Activated B cell treated with CpG ODN at 0.5 μM for 24 hours (primary cell): Measurements from ENCODE around the gene LMO3. TPM values are rescaled to one million over a fixed set of nuclear protein-coding genes. Genes with fewer than 3 reads are reported as not detected.

ENCODE experiments used
- ATAC-seq: fragments of 200-7000 bp; cut with Tn5 transposase; one replicate; pipeline ENCODE4 v1.10.0; 2021; ENCODE audit warnings: low read depth, mild to moderate bottlenecking, moderate library complexity
- CTCF ChIA-PET: fragments of 350-600 bp; sonication (Branson Sonifier 250); formaldehyde crosslinking; loops from one replicate; lab custom pipeline; 2021; ENCODE audit warnings: antibody characterized with exemption; lab: Charles Lee
- POLR2A ChIA-PET: fragments of 350-600 bp; sonication (Branson Sonifier 250); formaldehyde crosslinking; loops from one replicate; lab custom pipeline; 2021; ENCODE audit warnings: antibody characterized with exemption; lab: Charles Lee
- DNase-seq: peaks from one replicate; pipeline ENCODE4 v3.0.0; 2022
- H3K27ac Mint-ChIP-seq: one replicate; pipeline ENCODE4 v1.8.0; 2020; ENCODE audit warnings: mixed read lengths
- H3K27me3 Mint-ChIP-seq: one replicate; pipeline ENCODE4 v1.8.0; 2021; ENCODE audit warnings: mixed read lengths
- H3K36me3 Mint-ChIP-seq: one replicate; pipeline ENCODE4 v1.8.0; 2021; ENCODE audit warnings: low read depth, mixed read lengths
- H3K4me1 Mint-ChIP-seq: one replicate; pipeline ENCODE4 v1.8.0; 2021; ENCODE audit warnings: mixed read lengths
- H3K4me3 Mint-ChIP-seq: one replicate; pipeline ENCODE4 v1.8.0; 2020; ENCODE audit warnings: mild to moderate bottlenecking, mixed read lengths
- H3K9me3 Mint-ChIP-seq: one replicate; pipeline ENCODE4 v1.8.0; 2020; ENCODE audit warnings: mixed read lengths
- intact Hi-C: fragments of 100-400 bp; cut with micrococcal nuclease; formaldehyde crosslinking; loops from one replicate; pipeline ENCODE4 v1.15.1; 2024
- total RNA-seq: library from RNA; stranded (reverse); gene quantifications from 2 replicates; pipeline ENCODE4 v1.2.3, GENCODE V29; 2022
- TF ChIP-seq, protein P1 (sequence below): fragments of 200-600 bp; IDR thresholded peaks from one replicate; pipeline ENCODE4 v1.8.0; 2022; ENCODE audit warnings: antibody characterized with exemption, mild to moderate bottlenecking

LMO3 gene
- total RNA-seq, 1 donor from 2014 or later = not detected

DNA sequence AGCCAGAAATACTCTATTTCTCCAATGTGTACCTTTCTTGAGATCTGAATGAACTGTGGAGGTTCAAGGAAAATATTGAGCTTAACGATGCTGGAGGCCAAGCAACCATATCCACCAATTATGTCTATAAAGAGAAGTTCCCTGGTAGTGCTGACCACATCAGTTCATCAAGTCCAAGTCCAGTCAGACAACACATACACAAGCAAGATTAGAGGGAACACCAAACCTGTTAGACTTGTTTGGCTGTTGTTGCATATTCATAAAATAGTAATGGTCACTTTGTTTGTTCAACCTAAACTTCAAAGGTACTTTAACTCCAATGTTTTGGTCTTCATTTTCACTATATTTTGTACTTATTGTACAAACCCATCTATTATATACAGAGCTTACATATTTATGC lies 81.6 kb downstream of the LMO3 start:
- Mint-ChIP-seq H3K27ac (no peak overlapping the region), H3K4me1 (no peaks in the 10 kb centered on the region), H3K9me3 (no peaks in the 10 kb centered on the region), H3K27me3 (no peaks in the 10 kb centered on the region), H3K4me3 (no peak overlapping the region), H3K36me3 (no peaks in the 10 kb centered on the region)
- DNase-seq = no peak
- CTCF ChIA-PET = no interaction called here
- POLR2A ChIA-PET = no interaction called here
- no peak for ATAC-seq
- TF ChIP-seq, protein P1, sequence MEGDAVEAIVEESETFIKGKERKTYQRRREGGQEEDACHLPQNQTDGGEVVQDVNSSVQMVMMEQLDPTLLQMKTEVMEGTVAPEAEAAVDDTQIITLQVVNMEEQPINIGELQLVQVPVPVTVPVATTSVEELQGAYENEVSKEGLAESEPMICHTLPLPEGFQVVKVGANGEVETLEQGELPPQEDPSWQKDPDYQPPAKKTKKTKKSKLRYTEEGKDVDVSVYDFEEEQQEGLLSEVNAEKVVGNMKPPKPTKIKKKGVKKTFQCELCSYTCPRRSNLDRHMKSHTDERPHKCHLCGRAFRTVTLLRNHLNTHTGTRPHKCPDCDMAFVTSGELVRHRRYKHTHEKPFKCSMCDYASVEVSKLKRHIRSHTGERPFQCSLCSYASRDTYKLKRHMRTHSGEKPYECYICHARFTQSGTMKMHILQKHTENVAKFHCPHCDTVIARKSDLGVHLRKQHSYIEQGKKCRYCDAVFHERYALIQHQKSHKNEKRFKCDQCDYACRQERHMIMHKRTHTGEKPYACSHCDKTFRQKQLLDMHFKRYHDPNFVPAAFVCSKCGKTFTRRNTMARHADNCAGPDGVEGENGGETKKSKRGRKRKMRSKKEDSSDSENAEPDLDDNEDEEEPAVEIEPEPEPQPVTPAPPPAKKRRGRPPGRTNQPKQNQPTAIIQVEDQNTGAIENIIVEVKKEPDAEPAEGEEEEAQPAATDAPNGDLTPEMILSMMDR = no peak
- intact Hi-C loops = no loop called here

DNA sequence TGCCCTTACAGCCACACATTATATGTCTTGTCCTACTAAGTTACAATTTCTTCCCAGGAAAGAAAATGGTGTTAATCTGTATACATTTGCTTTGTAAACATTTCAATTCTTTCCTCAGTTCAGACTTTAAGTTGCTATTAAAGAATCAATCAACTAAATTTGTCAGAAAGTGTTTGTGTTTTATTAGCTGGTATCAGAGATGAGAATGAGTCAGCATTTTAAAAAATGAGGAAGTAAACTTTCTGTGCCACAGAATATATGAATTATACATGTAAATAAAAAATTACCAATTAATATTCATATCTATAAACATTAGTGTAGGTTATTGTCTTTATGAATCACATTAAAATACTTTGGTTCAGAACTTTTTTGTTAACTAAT lies 82.0 kb downstream of the LMO3 start:
- H3K4me1 Mint-ChIP-seq = no peaks in the 10 kb centered on the region
- no peaks in the 10 kb centered on the region for H3K9me3 Mint-ChIP-seq
- no peak for ATAC-seq
- H3K27me3 Mint-ChIP-seq = no peaks in the 10 kb centered on the region
- TF ChIP-seq, protein P1 = no peak
- H3K4me3 Mint-ChIP-seq = no peak overlapping the region
- ChIA-PET POLR2A (no interaction called here), CTCF (no interaction called here)
- no peaks in the 10 kb centered on the region for H3K36me3 Mint-ChIP-seq
- DNase-seq = no peak
- intact Hi-C loops = no loop called here
- no peak overlapping the region for H3K27ac Mint-ChIP-seq

GRCh38 chr12:16523284-16523950 lies 82.5 kb downstream of the LMO3 start:
- Mint-ChIP-seq H3K4me3 (no peak overlapping the region), H3K36me3 (no peaks in the 10 kb centered on the region), H3K27me3 (no peaks in the 10 kb centered on the region), H3K27ac (no peak overlapping the region), H3K9me3 (no peaks in the 10 kb centered on the region), H3K4me1 (no peaks in the 10 kb centered on the region)
- no peak for DNase-seq
- POLR2A ChIA-PET = no interaction called here
- ATAC-seq = no peak
- CTCF ChIA-PET = no interaction called here
- intact Hi-C loops = no loop called here
- TF ChIP-seq, protein P1 = no peak

DNA sequence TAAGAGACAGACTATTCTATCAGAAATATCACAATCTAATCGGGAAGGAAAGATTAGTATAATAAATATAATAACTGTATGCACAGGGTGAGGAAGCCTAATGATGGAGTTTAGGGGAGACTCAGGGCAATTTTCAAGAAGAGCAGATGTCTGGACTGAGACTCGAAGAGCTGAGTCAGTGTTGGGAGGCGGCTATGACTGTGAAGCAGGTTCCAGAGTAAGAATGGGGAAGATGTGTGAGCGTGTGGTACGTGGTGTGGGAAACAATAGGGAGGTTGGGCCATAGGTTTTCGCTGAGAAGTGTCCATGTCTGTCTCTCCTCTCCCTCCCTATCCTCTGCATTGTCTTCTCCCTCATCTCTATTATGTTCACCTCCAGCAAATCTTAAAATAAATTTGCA lies 85.6 kb downstream of the LMO3 start:
- no peaks in the 10 kb centered on the region for H3K27me3 Mint-ChIP-seq
- H3K9me3 Mint-ChIP-seq = no peaks in the 10 kb centered on the region
- no peak overlapping the region for H3K4me3 Mint-ChIP-seq
- H3K4me1 Mint-ChIP-seq = no peaks in the 10 kb centered on the region
- ChIA-PET POLR2A (no interaction called here), CTCF (no interaction called here)
- no peak overlapping the region for H3K27ac Mint-ChIP-seq
- ATAC-seq (no peak), DNase-seq (no peak)
- TF ChIP-seq, protein P1 = no peak
- no peaks in the 10 kb centered on the region for H3K36me3 Mint-ChIP-seq
- intact Hi-C loops = no loop called here

GRCh38 chr12:16515666-16516065 lies 90.3 kb downstream of the LMO3 start:
- Mint-ChIP-seq H3K27me3 (no peaks in the 10 kb centered on the region), H3K9me3 (no peaks in the 10 kb centered on the region), H3K36me3 (no peaks in the 10 kb centered on the region), H3K27ac (no peak overlapping the region), H3K4me3 (no peak overlapping the region), H3K4me1 (no peaks in the 10 kb centered on the region)
- TF ChIP-seq, protein P1 = no peak
- intact Hi-C loops = no loop called here
- ATAC-seq = no peak
- ChIA-PET POLR2A (no interaction called here), CTCF (no interaction called here)
- DNase-seq = no peak
